Medulla oblongata (tissue), 1 donor: ENCODE data around the gene TMC4.
"Not testable (repeated sequence)": the region's sequence is repeated elsewhere in the genome, so short reads cannot be mapped to it uniquely, and the experiment has no call there.

ENCODE experiments used
- DNase-seq: peaks from one replicate; pipeline ENCODE4 v3.0.0-alpha.2; 2015; ENCODE audit errors: extremely low spot score

TMC4 gene

GRCh38 chr19:54204767-54205468 lies 32.0 kb upstream of the TMC4 start:
- DNase-seq, result no peak

- no peak for DNase-seq
Observed at GRCh38 chr19:54203151-54203611, 30.2 kb upstream of the TMC4 start.

- no peak for DNase-seq
Observed at GRCh38 chr19:54201980-54202379, 29.0 kb upstream of the TMC4 start.

- no peak for DNase-seq
Observed at GRCh38 chr19:54201172-54201701, 28.3 kb upstream of the TMC4 start.

- DNase-seq, result no peak
Observed at GRCh38 chr19:54199401-54199800, 26.4 kb upstream of the TMC4 start.

- no peak for DNase-seq
Observed at GRCh38 chr19:54197121-54197520, 24.2 kb upstream of the TMC4 start.

GRCh38 chr19:54196536-54196935 lies 23.6 kb upstream of the TMC4 start:
- DNase-seq, result no peak

GRCh38 chr19:54194463-54194862 lies 21.5 kb upstream of the TMC4 start:
- not testable (repeated sequence) for DNase-seq

GRCh38 chr19:54193011-54193410 lies 20.1 kb upstream of the TMC4 start:
- no peak for DNase-seq

GRCh38 chr19:54191811-54192453 lies 19.0 kb upstream of the TMC4 start:
- DNase-seq, result no peak

GRCh38 chr19:54191011-54191810 lies 18.3 kb upstream of the TMC4 start, which contains the start of gene TSEN34:
TSS of gene TSEN34 (plus strand) at chr19:54191308. CDS start at chr19:54191365, 57 bp downstream.
- peak; percentile 91 for DNase-seq

- peak; percentile 100 for DNase-seq
Observed at GRCh38 chr19:54190503-54191010, 17.6 kb upstream of the TMC4 start.

GRCh38 chr19:54189735-54190502 lies 17.0 kb upstream of the TMC4 start:
- DNase-seq, result peak; percentile 100

GRCh38 chr19:54189145-54189734 lies 16.3 kb upstream of the TMC4 start, which contains the start of gene MBOAT7:
TSS of gene MBOAT7 (minus strand) at chr19:54189580. CDS start at chr19:54188508, 1,072 bp downstream.
- no peak for DNase-seq

- DNase-seq, result peak; percentile 48
Observed at GRCh38 chr19:54188215-54188871, 15.4 kb upstream of the TMC4 start.

GRCh38 chr19:54186934-54187381 lies 14.0 kb upstream of the TMC4 start:
- DNase-seq, result no peak

GRCh38 chr19:54186351-54186750 lies 13.4 kb upstream of the TMC4 start:
- no peak for DNase-seq

- no peak for DNase-seq
Observed at GRCh38 chr19:54183431-54183830, 10.5 kb upstream of the TMC4 start.

- not testable (repeated sequence) for DNase-seq
Observed at GRCh38 chr19:54181894-54182293, 8.9 kb upstream of the TMC4 start.

GRCh38 chr19:54180691-54181091 lies 7.7 kb upstream of the TMC4 start:
- no peak for DNase-seq
